ENCODE data around the gene CCDC121.

DNA sequence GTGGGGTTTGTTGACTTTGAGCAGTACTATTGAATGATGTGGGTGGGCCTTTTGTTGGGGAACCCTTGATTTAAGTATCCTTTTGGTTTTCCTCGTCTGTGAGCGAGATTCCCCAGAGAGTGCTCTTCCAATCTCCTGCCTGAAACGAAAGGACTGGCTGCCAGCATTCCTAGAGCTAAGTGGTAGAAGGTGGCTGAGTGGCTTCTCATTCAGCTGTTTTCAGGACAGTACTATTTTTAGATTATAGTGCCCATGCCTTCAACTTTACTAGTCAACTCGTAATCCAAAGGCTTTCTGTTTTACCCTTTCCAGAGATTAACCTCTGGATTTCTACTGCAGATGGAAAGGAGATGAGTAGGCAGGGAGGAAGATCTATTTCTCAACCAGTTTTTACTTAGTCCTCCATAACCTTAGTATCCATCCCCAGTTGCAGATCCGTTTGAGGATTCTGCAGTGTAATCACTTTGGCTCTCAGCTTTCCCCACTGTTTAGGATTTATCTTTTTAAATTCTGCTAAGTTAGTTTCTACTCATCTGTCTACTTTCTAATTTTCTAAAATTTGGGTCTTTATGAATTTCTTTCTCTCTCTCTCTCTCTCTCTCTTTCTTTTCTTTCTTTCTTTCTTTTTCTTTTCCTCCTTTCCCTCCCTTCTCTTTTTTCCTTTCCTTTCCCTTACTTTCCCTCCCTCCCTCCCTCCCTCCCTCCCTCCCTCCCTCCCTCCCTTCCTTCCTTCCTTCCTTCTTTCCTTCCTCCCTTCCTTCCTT lies 44.1 kb upstream of the CCDC121 start:
- TF ChIP-seq POLR2A (IDR thresholded peaks at IDR 0.05; ENCODE audit: low read depth, low read length) = no peak
- TF ChIP-seq, protein P1, sequence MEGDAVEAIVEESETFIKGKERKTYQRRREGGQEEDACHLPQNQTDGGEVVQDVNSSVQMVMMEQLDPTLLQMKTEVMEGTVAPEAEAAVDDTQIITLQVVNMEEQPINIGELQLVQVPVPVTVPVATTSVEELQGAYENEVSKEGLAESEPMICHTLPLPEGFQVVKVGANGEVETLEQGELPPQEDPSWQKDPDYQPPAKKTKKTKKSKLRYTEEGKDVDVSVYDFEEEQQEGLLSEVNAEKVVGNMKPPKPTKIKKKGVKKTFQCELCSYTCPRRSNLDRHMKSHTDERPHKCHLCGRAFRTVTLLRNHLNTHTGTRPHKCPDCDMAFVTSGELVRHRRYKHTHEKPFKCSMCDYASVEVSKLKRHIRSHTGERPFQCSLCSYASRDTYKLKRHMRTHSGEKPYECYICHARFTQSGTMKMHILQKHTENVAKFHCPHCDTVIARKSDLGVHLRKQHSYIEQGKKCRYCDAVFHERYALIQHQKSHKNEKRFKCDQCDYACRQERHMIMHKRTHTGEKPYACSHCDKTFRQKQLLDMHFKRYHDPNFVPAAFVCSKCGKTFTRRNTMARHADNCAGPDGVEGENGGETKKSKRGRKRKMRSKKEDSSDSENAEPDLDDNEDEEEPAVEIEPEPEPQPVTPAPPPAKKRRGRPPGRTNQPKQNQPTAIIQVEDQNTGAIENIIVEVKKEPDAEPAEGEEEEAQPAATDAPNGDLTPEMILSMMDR (conservative IDR thresholded peaks at IDR 0.05; ENCODE audit: low read depth, low read length) = no peak
- no peak for TF ChIP-seq USF2 (IDR thresholded peaks at IDR 0.05; ENCODE audit: low read depth, low read length)
- TF ChIP-seq, protein P2, sequence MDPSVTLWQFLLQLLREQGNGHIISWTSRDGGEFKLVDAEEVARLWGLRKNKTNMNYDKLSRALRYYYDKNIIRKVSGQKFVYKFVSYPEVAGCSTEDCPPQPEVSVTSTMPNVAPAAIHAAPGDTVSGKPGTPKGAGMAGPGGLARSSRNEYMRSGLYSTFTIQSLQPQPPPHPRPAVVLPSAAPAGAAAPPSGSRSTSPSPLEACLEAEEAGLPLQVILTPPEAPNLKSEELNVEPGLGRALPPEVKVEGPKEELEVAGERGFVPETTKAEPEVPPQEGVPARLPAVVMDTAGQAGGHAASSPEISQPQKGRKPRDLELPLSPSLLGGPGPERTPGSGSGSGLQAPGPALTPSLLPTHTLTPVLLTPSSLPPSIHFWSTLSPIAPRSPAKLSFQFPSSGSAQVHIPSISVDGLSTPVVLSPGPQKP (IDR thresholded peaks at IDR 0.05; ENCODE audit: borderline replicate concordance, low read depth, low read length) = no peak
- no peak for TF ChIP-seq SMC3 (IDR thresholded peaks at IDR 0.05; ENCODE audit: low read depth, low read length)
